Suprapubic skin (tissue), 4 donors: ENCODE measurements around the gene SPOCK1. TPM values are rescaled to one million over a fixed set of nuclear protein-coding genes. Genes with fewer than 3 reads are reported as not detected.
"Not testable (repeated sequence)": the region's sequence is repeated elsewhere in the genome, so short reads cannot be mapped to it uniquely, and the experiment has no call there.

Experiments
- DNase-seq, 2 donors: peaks; one replicate each; pipeline ENCODE4 v3.0.0-alpha.2; 2019; ENCODE audit warnings: low spot score in 2 of 2
- H3K27ac ChIP-seq: fragments of 200-600 bp; sonication (generic); one replicate; pipeline ENCODE4 v1.5.1; 2019
- H3K27me3 ChIP-seq: fragments of 200-600 bp; sonication (generic); one replicate; pipeline ENCODE4 v1.5.1; 2019
- H3K36me3 ChIP-seq: fragments of 200-600 bp; sonication (generic); one replicate; pipeline ENCODE4 v1.5.1; 2019
- H3K4me1 ChIP-seq: fragments of 200-600 bp; sonication (generic); one replicate; pipeline ENCODE4 v1.5.1; 2019
- H3K4me3 ChIP-seq: fragments of 200-600 bp; sonication (generic); one replicate; pipeline ENCODE4 v1.5.1; 2019; ENCODE audit warnings: mild to moderate bottlenecking
- H3K9me3 ChIP-seq: fragments of 200-600 bp; sonication (generic); one replicate; pipeline ENCODE4 v1.5.1; 2019
- EP300 ChIP-seq: sonication (generic); formaldehyde crosslinking; IDR thresholded peaks from one replicate; pipeline ENCODE4 v1.6.1; 2017; ENCODE audit warnings: antibody characterized with exemption
- POLR2A ChIP-seq, 2 donors: fragments of 450-650 bp; IDR thresholded peaks; one replicate each; pipeline ENCODE4 v1.6.1; 2017; ENCODE audit warnings: antibody characterized with exemption in 2 of 2, mild to moderate bottlenecking in 2 of 2, moderate library complexity in 2 of 2
- POLR2AphosphoS5 ChIP-seq, 3 donors: sonication (generic); formaldehyde crosslinking; IDR thresholded peaks; one replicate each; pipeline ENCODE4 v1.6.1; 2017; ENCODE audit warnings: antibody characterized with exemption in 3 of 3
- WGBS: methylation state at CpG from one replicate; pipeline ENCODE4 v1.1.5; 2018; 5-methylcytosine and 5-hydroxymethylcytosine counted together
- total RNA-seq, 4 donors: library from RNA; depleted of rRNA; stranded (reverse); fragments of >200 nt; gene quantifications; one replicate each; pipeline ENCODE4 v1.1.0, GENCODE V29; 2016
- TF ChIP-seq, protein P1 (sequence below), 2 donors: fragments of 200-600 bp in 1 of 2; fragments of 450-650 bp in 1 of 2; sonication (generic) in 1 of 2; IDR thresholded peaks; one replicate each; pipeline ENCODE4 v1.5.1; 2016 to 2019; ENCODE audit warnings: antibody characterized with exemption in 2 of 2, mild to moderate bottlenecking in 1 of 2, moderate library complexity in 1 of 2

SPOCK1 gene
- total RNA-seq, 4 donors from 2014 or later: 3.9 to 11.6 (median 5.4) TPM

DNA sequence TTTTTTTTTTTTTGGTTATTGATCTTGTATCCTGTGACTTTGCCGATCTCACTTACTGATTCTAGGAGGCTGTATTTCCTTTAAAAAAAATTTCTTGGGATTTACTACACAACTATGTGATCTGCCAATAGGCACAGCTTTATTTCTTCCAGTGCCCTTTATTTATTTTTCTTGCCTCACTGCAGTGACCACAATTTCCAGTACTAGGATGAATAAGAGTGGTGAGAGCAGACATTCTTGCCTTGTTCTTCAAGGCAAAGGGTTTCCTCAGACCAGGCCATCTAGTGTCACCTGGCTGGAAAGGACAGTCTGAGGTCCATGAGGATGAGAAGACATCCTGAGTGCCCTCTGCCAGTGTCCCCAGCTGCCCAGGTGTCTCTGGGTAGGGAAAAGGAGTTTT is 265.4 kb downstream of the SPOCK1 start:
- H3K27me3 ChIP-seq: no peaks in the 10 kb centered on the region
- H3K27ac ChIP-seq: no peak overlapping the region
- DNase-seq: no peak
- H3K9me3 ChIP-seq: no peaks in the 10 kb centered on the region
- no peak overlapping the region for H3K4me3 ChIP-seq
- WGBS: 100% methylated on average over 1 of the region's 1 CpG
- H3K36me3 ChIP-seq: no peaks in the 10 kb centered on the region
- no peaks in the 10 kb centered on the region for H3K4me1 ChIP-seq
- TF ChIP-seq EP300: no peak
- TF ChIP-seq POLR2A (IDR thresholded peaks at IDR 0.05): no peak
- TF ChIP-seq, protein P1, sequence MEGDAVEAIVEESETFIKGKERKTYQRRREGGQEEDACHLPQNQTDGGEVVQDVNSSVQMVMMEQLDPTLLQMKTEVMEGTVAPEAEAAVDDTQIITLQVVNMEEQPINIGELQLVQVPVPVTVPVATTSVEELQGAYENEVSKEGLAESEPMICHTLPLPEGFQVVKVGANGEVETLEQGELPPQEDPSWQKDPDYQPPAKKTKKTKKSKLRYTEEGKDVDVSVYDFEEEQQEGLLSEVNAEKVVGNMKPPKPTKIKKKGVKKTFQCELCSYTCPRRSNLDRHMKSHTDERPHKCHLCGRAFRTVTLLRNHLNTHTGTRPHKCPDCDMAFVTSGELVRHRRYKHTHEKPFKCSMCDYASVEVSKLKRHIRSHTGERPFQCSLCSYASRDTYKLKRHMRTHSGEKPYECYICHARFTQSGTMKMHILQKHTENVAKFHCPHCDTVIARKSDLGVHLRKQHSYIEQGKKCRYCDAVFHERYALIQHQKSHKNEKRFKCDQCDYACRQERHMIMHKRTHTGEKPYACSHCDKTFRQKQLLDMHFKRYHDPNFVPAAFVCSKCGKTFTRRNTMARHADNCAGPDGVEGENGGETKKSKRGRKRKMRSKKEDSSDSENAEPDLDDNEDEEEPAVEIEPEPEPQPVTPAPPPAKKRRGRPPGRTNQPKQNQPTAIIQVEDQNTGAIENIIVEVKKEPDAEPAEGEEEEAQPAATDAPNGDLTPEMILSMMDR (IDR thresholded peaks at IDR 0.05): no peak
- TF ChIP-seq POLR2AphosphoS5 (IDR thresholded peaks at IDR 0.05): no peak

- H3K27ac ChIP-seq, DNase-seq, H3K36me3 ChIP-seq, H3K27me3 ChIP-seq, H3K9me3 ChIP-seq, H3K4me3 ChIP-seq, H3K4me1 ChIP-seq: not testable (repeated sequence)
- 93% methylated on average over 1 of the region's 1 CpG for WGBS
These were observed 265.8 kb downstream of the SPOCK1 start for GRCh38 chr5:137233304-137233703.

DNA sequence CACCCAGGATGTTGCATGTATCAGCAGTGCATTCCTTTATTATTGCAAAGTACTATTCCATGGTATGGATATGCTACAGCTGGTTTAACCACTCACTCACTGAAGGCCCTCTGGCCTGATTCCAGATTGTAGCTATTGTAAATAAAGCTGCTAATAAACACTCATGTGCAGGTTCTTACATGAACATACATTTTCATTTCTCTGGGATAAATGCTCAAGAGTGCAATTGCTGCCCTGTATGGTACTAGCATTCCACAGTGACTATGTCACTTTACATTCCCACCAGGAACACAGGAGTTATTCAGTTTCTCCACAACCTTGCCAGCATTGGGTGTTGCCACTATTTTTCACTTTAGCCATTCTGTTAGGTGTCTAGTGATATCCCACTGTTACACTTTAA is 267.6 kb downstream of the SPOCK1 start:
- Histone ChIP-seq H3K4me1 (no peaks in the 10 kb centered on the region), H3K27ac (no peak overlapping the region), H3K9me3 (no peaks in the 10 kb centered on the region), H3K4me3 (no peak overlapping the region), H3K36me3 (no peaks in the 10 kb centered on the region), H3K27me3 (no peaks in the 10 kb centered on the region)
- no peak for DNase-seq
- TF ChIP-seq EP300 (no peak), POLR2AphosphoS5 (IDR thresholded peaks at IDR 0.05) (no peak), POLR2A (IDR thresholded peaks at IDR 0.05) (no peak)
- TF ChIP-seq, protein P1 (IDR thresholded peaks at IDR 0.05): no peak

DNA sequence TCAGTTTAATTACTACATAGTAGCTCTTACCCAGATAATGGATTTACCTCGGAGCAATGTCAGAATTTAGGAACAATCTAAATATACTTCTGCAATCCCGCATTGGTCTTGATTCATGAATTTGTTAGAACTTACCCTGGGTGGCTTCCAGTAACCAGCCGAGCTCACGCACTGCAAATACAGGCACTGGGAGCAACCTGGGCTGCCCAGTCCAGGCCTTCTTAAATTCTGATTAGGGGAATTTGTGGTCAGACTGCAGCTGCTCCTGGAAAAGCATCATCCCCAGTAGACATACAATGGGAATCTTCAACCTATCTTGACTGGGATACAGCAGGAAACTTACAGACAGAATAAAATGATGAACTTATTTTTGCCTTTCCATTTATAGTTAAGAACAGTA is 270.3 kb downstream of the SPOCK1 start:
- no peaks in the 10 kb centered on the region for H3K9me3 ChIP-seq
- no peak overlapping the region for H3K4me3 ChIP-seq
- no peaks in the 10 kb centered on the region for H3K36me3 ChIP-seq
- H3K27me3 ChIP-seq: no peaks in the 10 kb centered on the region
- DNase-seq: no peak
- 70% methylated on average over 4 of the region's 4 CpGs for WGBS
- no peaks in the 10 kb centered on the region for H3K4me1 ChIP-seq
- TF ChIP-seq EP300 (no peak), POLR2A (IDR thresholded peaks at IDR 0.05) (no peak), POLR2AphosphoS5 (IDR thresholded peaks at IDR 0.05) (no peak)
- TF ChIP-seq, protein P1 (IDR thresholded peaks at IDR 0.05): no peak
- no peak overlapping the region for H3K27ac ChIP-seq

- TF ChIP-seq POLR2A (IDR thresholded peaks at IDR 0.05) (no peak), POLR2AphosphoS5 (IDR thresholded peaks at IDR 0.05) (no peak), EP300 (no peak)
- TF ChIP-seq, protein P1 (IDR thresholded peaks at IDR 0.05): no peak
- Histone ChIP-seq H3K4me3 (no peak overlapping the region), H3K4me1 (no peaks in the 10 kb centered on the region), H3K27ac (no peak overlapping the region), H3K27me3 (no peaks in the 10 kb centered on the region), H3K36me3 (no peaks in the 10 kb centered on the region), H3K9me3 (no peaks in the 10 kb centered on the region)
- DNase-seq: no peak
- WGBS: 56% methylated on average over 3 of the region's 3 CpGs
These were observed 273.0 kb downstream of the SPOCK1 start for GRCh38 chr5:137226081-137226480.
